HG03159 (cell line): ENCODE data around the gene WDR6.

Source experiments
- ATAC-seq: cut with Tn5 transposase; IDR thresholded peaks from one replicate; pipeline ENCODE4 v1.9.1; 2021; ENCODE audit warnings: mild to moderate bottlenecking, moderate library complexity; ENCODE audit not compliant: unreplicated experiment

The WDR6 gene, protein sequence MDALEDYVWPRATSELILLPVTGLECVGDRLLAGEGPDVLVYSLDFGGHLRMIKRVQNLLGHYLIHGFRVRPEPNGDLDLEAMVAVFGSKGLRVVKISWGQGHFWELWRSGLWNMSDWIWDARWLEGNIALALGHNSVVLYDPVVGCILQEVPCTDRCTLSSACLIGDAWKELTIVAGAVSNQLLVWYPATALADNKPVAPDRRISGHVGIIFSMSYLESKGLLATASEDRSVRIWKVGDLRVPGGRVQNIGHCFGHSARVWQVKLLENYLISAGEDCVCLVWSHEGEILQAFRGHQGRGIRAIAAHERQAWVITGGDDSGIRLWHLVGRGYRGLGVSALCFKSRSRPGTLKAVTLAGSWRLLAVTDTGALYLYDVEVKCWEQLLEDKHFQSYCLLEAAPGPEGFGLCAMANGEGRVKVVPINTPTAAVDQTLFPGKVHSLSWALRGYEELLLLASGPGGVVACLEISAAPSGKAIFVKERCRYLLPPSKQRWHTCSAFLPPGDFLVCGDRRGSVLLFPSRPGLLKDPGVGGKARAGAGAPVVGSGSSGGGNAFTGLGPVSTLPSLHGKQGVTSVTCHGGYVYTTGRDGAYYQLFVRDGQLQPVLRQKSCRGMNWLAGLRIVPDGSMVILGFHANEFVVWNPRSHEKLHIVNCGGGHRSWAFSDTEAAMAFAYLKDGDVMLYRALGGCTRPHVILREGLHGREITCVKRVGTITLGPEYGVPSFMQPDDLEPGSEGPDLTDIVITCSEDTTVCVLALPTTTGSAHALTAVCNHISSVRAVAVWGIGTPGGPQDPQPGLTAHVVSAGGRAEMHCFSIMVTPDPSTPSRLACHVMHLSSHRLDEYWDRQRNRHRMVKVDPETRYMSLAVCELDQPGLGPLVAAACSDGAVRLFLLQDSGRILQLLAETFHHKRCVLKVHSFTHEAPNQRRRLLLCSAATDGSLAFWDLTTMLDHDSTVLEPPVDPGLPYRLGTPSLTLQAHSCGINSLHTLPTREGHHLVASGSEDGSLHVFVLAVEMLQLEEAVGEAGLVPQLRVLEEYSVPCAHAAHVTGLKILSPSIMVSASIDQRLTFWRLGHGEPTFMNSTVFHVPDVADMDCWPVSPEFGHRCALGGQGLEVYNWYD

DNA sequence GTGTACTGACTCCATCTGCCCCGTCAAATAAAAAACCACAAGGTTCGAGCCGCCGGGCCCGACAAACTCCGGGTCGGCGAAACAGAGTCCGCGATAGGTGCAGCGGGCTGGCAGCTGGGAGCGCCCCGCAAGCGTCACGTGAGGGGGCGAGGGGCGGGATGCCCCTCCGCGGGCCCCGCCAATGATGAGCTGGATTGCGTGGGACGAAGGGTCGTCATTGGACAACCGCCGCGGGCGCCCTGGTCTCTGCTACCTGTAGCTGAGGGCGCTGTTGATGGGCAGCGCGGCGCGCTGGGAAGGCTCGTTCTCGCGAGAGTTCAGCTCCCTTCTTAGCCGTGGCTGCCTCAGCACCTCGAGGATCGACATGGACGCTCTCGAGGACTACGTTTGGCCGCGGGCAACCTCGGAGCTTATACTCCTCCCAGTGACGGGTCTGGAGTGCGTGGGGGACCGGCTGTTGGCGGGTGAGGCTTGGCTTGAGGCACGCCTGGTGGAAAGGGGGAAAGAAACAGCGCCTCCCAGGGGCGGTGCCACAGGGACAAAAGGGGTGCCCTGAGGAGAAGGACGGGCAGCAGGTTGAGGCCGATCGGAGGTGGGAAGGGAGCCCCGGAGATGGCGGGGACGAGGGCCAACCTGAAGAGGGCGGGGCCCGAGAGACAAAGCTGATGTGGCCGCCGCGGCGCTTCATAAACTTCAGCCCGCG is at the start of gene WDR6:
Gene WDR6 (plus strand): TSS at position 324 of the 703 bp plus-strand sequence. CDS start 41 bp downstream, at position 365.
- ATAC-seq = peak; percentile 84

DNA sequence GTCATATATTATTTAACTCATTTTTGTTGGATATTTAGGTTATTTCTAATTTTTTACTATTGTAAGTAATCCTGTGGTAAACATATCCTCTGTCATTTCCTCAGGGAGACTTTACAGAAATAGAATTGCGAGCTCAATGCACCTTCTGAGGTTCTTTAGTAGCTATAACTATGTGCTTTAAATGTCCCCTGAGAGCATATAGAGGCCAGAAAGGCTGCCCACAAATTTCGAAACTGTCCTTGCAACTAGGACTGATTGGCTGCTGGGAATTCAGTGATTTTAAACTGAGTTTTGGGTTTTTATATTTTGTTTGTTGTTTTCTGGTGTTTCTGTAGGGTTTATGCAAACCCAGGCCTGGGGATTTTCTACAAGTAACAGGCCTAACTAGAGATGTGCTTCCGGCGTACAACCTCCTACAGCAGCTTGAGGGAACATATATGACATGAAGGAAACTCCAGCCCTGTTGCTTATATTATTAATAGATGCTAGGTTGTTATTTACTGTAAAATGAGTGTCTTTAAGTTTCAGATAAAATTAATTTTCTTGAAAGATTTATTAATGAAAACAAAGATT is 46.3 kb upstream of the WDR6 start:
- no peak for ATAC-seq

DNA sequence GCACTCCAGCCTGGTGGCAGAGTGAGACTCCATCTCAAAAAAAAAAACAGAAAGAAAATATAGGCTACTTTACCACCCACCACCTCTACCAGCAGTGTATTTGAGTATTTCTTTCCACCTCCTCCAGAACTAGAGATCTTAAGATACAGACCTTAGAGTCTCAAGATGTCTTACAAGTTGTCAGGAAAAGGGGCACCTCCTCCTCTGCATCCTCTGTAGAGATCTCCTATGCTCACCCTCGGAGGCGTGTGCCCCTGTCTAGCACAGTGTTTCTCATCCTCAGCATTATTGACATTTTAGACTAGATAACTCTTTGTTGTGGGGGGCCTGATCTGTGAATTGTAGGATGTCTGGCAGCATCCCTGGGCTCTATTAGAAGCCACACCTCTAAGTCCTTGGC is 44.9 kb upstream of the WDR6 start:
- ATAC-seq = no peak

GRCh38 chr3:48962939-48963338 is 44.3 kb upstream of the WDR6 start:
- ATAC-seq = no peak

- ATAC-seq = no peak
These were observed 43.6 kb upstream of the WDR6 start for GRCh38 chr3:48963591-48963990.

GRCh38 chr3:48966367-48966766 is 40.8 kb upstream of the WDR6 start:
- ATAC-seq = no peak

- no peak for ATAC-seq
These were observed 40.3 kb upstream of the WDR6 start for GRCh38 chr3:48966876-48967361.

DNA sequence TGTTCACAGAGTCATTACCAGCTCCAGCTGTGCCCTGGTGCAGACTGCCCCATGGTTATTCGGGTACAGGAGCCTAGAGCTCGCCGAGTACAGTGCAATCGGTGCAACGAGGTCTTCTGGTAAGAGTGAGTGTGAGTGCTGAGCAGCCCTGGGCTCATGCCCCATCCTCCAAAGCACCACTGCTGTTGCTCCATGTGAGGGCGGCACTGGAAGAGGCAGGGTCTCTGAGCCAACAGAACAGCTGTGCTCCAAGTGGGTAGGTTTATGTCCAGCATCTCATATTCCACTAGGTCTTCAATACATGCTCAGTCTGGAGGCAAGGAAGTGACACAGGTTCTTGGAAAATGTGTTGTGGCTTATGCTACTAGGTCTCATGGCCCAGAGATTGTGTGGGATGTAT is 36.6 kb upstream of the WDR6 start:
- no peak for ATAC-seq

- no peak for ATAC-seq
These were observed 32.9 kb upstream of the WDR6 start for GRCh38 chr3:48974076-48974864.

- no peak for ATAC-seq
These were observed 27.7 kb upstream of the WDR6 start for GRCh38 chr3:48979451-48979850.

GRCh38 chr3:48980295-48980694 is 26.9 kb upstream of the WDR6 start:
- ATAC-seq = no peak

GRCh38 chr3:48982016-48982415 is 25.2 kb upstream of the WDR6 start:
- ATAC-seq = no peak

DNA sequence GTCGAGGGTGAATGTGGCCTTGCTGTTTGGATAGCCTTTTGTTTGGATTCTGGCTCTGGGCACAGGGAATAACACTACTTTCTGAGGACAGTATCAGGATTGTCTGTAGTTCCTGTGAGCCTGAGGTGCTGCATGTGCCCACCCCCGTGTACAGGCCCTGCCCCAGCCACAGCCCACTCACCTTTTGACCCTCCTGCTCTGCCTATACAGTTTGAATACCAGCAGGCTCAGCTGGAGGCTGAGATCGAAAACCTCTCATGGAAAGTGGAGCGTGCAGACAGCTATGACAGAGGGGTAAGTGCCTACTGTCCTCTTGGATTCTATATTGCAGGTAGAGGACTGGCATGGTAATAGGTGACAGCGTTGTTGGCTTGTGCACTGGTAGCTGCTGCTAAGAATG is 24.5 kb upstream of the WDR6 start:
- ATAC-seq = no peak

GRCh38 chr3:48983096-48983495 is 24.1 kb upstream of the WDR6 start:
- ATAC-seq = no peak

DNA sequence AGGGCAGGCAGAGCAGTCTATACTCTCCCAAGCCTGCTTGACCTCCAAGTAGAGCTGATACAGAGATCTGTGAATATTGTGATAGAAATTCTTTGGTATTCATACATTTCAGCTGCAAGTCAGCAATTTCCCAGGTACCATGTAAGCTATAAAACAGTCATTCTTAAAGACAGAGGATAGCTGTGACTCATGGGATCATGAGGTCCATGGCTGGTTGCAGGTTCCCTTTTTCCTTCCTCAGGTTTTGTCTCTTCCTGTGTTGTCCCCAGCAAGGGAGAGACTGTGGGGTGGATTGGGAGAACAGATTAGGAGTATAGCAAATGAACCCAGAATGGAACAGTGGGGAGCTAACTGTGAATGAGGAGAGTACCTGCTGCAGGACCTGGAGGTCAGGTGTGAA is 22.5 kb upstream of the WDR6 start:
- ATAC-seq = no peak

- no peak for ATAC-seq
These were observed 21.3 kb upstream of the WDR6 start for GRCh38 chr3:48985831-48986376.

DNA sequence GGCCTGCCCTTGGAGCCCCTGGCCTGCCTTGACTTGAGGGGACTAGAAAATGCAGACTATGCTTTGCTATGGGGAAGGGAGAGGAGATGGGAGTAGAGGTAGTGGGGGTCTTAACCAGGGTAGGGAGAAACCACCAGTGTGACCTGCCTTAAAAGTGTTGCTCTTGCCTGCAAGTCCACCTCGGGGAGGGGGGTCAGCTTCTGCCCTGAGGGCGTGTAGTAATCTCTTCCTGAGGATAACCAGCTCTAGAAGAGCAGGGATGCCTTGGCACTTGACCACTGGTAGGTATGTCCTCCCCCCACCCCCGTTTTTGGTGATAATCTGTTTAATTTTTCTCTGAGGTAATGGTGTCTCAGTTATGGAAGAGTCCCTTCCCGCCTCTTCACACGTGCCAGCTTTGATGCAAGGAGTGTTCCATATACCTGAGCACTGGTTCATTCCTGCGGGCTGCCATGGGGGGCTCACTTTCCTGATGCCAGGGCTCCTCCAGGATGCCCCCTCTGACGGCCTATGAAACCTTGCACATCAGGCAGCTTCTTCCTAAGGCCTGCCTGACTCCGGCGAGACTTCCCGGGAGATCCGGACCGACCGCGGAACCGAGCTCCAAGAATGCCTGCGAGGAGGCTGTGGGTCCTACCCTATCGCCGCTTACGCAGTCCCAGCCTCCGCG is 17.9 kb upstream of the WDR6 start:
- ATAC-seq = no peak

DNA sequence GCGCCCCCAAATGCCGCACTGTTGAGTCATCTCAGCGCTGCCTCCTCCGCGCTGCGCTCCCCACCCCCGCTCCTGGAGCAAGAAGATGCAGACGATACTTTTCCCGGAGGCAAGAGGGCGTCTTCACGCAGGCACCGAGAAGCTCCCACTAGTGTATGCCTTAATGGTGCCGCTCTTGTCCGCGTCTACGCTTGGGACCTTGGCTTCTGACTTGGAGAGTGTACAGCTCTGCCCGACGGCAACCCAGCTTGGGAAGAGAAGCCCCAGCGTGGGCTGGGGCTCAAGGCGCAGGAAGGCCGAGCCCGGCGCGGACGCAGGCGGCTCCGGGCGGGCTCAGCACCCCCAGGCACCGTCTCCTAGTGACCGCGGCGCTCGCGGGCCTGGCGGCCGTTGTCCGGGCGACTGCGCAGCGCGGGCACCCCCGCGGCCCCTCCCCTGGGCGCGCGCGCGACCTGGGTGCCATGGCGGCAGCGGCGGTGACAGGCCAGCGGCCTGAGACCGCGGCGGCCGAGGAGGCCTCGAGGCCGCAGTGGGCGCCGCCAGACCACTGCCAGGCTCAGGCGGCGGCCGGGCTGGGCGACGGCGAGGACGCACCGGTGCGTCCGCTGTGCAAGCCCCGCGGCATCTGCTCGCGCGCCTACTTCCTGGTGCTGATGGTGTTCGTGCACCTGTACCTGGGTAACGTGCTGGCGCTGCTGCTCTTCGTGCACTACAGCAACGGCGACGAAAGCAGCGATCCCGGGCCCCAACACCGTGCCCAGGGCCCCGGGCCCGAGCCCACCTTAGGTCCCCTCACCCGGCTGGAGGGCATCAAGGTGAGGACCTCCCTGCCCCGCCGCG is 17.2 kb upstream of the WDR6 start, which contains the start of gene P4HTM:
Gene P4HTM (plus strand): TSS at position 446 of the 840 bp plus-strand sequence. CDS start 16 bp downstream, at position 462.
- peak; percentile 49 for ATAC-seq
